GM23248 (cell line): Measurements from ENCODE around the gene RPL29.

Source experiments
- EZH2 ChIP-seq: fragments of 200-600 bp; sonication (generic); IDR thresholded peaks from 2 replicates; pipeline ENCODE4 v1.6.1; 2018; ENCODE audit warnings: antibody characterized with exemption, mild to moderate bottlenecking; ENCODE audit not compliant: insufficient read depth, poor library complexity, severe bottlenecking
- EZH2phosphoT487 ChIP-seq: fragments of 200-600 bp; sonication (generic); IDR thresholded peaks from 2 replicates; pipeline ENCODE4 v1.6.1; 2018; ENCODE audit warnings: antibody characterized with exemption, moderate library complexity, mild to moderate bottlenecking, low read depth; ENCODE audit not compliant: insufficient read depth

GRCh38 chr3:51986010-51986947 is 9.4 kb downstream of the RPL29 start:
- no peak for TF ChIP-seq EZH2
- no peak for TF ChIP-seq EZH2phosphoT487
